CD1c-positive myeloid dendritic cell (primary cell): Measurements from ENCODE around the gene RAB4B.
A peak's percentile ranks its signal among the peaks of the same experiment; 100 is the strongest.
"Not testable (repeated sequence)": the region's sequence is repeated elsewhere in the genome, so short reads cannot be mapped to it uniquely, and the experiment has no call there.

Experiments used
- DNase-seq: peaks from one replicate; pipeline ENCODE4 v3.0.0-alpha.2; 2016; ENCODE audit errors: extremely low spot score

The RAB4B gene

DNA sequence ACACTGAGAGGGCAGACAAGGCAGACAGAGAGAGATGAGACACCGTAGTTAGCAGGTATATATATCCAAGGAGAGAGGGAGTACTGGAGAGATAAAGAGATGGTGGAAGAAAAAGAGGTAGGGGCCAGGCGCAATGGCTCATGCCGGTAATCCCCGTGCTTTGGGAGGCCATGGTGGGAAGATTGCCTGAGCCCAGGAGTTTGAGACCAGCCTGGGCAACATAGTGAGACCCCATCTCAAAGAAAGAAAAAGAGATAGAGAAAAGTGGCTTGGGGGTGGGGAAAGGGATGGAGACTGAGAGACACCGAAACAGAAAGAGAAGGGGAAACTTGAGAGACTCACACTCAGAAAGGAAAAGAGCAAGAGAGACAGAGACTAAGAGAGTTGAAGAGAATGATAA lies 2.5 kb downstream of the RAB4B start:
- DNase-seq = no peak

DNA sequence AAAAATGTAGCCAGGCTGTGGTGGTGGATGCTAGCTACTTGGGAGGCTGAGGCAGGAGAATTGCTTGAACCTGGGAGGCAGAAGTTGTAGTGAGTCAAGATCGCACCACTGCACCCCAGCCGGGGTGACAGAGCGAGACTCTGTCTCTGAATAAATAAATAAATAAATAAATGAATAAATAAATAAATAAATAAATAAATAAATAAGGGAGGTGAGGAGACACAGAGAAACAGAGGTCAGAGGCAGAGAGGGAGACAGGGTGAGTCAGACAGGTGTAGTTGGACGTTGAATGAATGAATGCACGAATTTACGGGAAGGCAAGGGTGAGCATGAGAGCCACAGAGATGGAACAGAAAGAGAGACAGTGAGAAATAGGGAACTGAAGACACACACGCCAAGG lies 3.1 kb downstream of the RAB4B start:
- no peak for DNase-seq

GRCh38 chr19:40783711-40784110 lies 5.7 kb downstream of the RAB4B start:
- DNase-seq = no peak

DNA sequence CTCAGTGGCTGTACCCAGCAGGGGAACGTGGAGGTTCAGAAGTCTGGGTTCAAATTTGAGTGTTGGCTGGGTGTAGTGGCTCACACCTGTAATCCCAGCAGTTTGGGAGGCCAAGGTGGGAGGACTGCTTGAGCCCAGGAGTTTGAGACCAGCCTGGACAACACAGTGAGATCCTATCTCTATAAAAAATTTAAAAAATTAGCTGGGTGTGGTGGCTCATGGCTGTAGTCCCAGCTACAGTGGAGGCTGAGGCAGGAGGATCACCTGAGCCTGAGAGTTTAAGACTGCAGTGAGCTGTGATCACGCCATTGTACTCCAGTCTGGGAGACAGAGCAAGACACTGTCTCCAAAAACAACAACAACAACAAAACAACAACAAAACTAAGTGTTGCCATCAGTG lies 6.1 kb downstream of the RAB4B start:
- not testable (repeated sequence) for DNase-seq

DNA sequence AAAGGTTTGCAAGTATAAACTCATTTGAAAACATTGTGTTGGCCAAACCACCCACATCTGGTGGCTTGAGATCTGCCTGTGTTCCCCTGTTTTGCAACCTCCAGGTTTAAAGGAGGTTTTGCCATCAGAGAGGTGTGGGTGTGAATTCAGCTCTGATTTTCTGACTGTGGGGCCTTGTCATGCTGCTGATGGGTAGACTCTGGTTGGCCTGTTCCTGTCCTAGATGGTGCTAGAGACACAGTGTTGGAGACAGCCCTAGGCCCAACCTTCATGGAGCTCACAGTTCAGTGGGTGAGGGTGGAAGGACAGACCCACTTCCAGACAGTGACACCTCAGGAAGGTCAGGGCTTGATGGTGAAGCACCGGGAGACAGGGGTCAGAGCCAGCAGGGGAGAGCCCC lies 7.5 kb downstream of the RAB4B start:
- no peak for DNase-seq

DNA sequence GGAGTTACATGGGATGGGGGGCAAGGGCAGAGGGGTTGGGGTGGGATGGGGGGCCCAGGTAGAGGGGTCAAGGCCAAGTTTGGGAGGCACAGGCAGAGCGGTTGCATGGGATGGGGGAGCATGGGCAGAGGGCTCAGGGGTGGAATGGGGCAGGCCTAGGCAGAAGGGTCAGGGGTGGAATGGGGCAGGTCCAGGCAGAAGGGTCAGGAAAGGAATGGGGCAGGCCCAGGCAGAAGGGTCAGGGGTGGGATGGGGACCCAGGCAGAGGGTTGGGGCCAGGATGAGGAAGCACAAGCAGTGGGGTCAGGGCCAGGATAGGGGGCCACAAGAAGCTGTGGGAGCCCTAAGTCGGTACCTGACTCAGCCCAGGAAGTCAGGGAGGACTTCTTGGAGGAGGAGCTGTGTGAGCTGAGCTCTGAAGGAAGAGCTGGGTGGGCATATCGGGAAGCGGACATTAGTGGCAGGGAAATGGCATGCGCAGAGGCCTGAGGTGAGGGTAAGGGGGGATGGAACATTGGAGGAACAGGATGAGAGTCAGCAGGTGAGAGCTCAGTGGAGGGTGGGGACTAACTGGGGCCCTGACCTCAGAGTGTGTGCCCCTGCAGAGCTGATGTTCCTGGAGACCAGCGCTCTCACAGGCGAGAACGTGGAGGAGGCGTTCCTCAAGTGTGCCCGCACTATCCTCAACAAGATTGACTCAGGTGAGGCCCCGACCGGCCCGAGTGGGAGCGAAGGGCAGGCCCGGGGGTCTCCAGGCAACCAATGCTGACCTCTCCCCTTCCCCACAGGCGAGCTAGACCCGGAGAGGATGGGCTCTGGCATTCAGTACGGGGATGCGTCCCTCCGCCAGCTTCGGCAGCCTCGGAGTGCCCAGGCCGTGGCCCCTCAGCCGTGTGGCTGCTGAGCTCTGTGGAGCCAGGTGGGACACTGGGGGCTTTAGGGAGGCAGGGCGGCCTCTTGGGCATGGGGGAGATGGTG lies 8.3 kb downstream of the RAB4B start:
- DNase-seq = no peak

DNA sequence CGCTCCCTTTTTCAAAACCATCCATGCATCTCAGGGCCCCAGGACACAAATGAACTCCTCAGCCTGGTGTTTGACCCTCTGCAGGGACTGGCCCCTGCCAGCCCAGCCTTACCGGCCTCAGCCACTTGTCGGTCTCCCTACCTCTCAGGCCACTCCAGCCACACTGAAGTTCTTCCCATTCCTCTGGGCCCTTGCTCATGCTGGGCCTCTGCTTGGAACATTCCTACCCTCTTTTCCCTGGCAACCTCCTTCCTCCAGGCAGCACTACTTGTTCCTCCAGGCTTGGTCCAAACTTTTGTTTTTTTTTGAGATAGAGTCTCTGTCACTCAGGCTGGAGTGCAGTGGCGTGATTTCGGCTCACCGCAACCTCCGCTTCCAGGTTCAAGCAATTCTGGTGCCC lies 13.3 kb downstream of the RAB4B start:
- DNase-seq = no peak

GRCh38 chr19:40791996-40792395 lies 13.9 kb downstream of the RAB4B start:
- DNase-seq = no peak

DNA sequence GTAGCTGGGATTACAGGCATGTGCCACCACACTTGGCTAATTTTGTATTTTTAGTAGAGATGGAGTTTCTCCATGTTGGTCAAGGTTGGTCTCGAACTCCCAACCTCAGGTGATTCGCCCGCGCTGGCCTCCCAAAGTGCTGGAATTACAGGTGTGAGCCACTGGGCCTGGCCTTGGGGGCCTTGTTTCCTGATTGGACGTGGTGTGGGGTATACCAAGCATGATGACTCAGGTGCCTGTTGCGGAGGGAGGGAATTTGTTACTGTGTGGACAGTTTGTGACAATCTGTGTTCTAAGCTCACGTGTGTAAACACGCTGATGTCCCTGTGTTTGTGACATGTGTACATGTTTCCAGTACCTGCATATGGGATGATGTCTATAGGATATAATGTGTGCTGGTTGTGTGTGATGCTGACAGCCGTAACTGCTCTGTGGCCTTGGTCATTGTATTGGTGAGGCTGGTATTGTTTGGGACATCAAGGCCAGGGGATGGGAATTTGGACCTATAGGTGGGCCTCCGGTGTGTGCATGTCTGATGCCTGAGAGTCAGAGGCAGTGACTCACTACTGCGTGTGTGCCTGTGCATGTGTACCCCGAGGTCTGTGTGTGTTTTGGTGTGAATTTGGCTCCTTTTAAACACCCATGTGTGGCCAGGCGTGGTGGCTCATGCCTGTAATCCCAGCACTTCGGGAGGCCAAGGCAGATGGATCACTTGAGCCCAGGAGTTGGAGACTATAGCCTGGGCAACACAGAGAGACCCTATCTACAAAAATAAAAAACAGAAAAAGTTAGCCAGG lies 19.3 kb downstream of the RAB4B start:
- no peak for DNase-seq

- DNase-seq = peak; percentile 71
Measured at GRCh38 chr19:40797963-40798682, 20.1 kb downstream of the RAB4B start.

DNA sequence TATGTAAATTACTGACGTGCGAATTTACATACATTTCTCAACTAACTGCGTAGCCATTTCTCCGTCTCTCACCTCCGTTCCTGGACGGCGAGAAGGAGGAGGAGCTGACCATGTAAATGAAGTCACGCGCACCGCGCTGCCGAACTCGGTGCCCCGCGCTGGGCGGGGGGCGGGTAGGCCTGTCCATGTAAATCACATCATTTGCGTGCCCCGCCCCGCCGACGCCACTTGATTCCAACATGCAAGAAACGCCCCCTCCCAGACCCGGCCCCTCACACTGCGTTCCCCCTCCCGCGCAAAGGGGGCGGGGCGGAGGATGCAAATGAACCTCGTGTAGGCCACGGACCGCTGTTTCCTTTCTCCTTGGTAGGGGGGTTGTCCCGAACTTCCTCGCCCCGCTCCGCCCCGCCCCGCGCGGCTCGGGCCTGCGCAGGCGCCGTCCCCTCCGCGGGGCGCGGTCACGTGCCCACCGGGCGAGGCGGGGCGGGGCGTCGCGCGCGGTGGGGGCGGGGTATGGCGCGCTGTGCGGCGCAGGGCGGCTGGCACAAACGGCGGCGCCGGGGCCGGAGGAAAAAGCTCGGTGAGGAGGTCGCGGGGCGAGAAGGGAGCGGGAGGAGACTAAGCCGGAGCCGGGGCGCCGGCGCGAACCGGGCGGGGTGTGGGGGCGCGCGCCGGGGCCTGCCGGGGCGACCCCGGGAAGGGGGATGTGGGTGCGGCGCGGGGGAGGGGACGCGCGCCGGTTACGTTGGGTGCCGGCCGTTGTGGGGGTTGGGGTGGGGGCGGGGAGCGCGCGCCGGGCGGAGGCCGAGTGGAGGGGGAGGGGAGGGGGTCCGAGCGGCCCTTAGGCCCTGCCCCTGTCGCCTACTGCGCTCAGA lies 20.9 kb downstream of the RAB4B start, which contains the start of gene EGLN2:
Gene EGLN2, plus strand, starts transcription at position 509 of the 875 bp plus-strand sequence. CDS start 1,382 bp downstream, outside the sequence.
- peak; percentile 100 for DNase-seq

- DNase-seq = peak; percentile 62
Measured at GRCh38 chr19:40799558-40800338, 21.7 kb downstream of the RAB4B start.

DNA sequence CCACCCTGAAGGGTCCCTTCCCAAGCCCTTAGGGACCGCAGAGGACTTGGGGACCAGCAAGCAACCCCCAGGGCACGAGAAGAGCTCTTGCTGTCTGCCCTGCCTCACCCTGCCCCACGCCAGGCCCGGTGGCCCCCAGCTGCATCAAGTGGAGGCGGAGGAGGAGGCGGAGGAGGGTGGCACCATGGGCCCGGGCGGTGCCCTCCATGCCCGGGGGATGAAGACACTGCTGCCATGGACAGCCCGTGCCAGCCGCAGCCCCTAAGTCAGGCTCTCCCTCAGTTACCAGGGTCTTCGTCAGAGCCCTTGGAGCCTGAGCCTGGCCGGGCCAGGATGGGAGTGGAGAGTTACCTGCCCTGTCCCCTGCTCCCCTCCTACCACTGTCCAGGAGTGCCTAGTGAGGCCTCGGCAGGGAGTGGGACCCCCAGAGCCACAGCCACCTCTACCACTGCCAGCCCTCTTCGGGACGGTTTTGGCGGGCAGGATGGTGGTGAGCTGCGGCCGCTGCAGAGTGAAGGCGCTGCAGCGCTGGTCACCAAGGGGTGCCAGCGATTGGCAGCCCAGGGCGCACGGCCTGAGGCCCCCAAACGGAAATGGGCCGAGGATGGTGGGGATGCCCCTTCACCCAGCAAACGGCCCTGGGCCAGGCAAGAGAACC lies 22.4 kb downstream of the RAB4B start:
- no peak for DNase-seq

- no peak for DNase-seq
Measured at GRCh38 chr19:40800997-40801377, 22.9 kb downstream of the RAB4B start.

DNA sequence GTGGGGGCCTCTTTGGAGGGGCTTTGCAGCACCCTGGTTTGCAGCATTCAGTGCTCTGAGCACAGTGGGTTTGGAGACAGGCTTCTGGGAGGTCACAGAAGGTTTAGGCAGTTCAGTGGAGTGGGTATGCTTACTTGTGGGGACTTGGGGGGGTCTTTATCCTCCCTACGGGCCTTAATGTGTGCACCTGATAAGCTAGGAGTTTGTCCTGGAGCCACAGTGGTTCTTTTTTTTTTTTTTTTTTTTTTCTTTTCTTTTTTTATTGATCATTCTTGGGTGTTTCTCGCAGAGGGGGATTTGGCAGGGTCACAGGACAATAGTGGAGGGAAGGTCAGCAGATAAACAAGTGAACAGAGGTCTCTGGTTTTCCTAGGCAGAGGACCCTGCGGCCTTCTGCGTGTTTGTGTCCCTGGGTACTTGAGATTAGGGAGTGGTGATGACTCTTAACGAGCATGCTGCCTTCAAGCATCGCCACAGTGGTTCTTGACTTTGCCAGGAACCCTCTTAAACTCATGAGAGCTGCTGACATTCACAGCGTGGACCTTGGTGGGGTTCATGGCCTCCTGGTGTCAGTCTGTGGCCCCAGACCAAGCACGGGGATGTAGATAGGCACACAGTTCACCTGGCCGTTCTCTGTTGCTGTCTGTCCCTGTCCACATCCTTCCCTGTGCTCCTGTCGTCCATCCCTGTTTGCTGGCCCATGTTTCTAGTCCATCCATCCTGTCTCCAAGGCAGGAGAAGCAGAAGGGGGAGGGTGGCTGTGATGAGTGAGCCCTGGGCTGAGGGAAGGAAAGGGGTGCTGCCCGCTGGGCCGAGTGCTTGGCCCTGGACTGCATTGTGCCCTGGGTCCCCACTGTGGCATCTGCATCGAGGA lies 23.6 kb downstream of the RAB4B start:
- DNase-seq = no peak

DNA sequence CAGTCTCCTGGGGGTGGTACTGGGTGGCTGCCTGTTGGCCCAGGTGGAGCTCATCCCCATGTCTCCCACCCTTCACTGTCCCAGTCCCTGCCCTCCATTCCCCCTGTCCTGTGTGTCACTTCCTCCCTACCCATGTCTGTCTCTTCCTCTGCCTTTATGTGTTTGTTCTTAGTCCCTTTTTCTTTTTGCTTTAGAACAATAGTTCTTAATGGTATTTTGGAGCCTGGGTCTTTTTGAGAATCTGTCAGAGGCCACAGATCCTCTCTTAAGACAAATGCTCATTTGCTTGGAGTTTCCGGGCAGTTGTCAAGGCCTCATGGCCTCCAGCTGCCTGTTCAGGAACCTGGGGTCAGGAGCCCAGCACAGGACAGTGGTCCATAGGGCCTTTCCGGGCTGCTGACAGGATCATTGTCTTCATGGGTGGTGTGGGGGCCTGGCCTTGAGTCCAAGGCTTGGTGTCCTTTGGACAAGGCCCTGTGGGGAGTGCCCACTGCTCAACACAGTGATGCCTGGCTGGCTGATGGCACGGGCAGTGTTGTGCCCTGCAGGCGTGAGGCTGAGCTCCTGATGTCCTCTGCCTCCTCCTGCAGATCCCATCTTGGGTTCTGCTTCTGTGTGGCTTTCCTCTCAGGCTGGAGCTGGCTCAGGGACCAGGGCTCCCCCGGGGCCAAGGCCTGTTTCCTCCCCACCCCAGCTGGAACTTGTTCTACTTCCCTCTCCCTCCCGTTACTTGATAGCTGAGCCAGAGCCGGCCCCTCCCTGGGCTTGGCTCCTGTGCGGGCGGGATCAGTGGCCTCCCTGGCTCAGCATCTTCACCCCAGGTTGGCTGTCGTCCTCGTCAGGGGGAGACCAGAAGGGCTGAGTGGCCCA lies 24.5 kb downstream of the RAB4B start:
- peak; percentile 55 for DNase-seq

DNA sequence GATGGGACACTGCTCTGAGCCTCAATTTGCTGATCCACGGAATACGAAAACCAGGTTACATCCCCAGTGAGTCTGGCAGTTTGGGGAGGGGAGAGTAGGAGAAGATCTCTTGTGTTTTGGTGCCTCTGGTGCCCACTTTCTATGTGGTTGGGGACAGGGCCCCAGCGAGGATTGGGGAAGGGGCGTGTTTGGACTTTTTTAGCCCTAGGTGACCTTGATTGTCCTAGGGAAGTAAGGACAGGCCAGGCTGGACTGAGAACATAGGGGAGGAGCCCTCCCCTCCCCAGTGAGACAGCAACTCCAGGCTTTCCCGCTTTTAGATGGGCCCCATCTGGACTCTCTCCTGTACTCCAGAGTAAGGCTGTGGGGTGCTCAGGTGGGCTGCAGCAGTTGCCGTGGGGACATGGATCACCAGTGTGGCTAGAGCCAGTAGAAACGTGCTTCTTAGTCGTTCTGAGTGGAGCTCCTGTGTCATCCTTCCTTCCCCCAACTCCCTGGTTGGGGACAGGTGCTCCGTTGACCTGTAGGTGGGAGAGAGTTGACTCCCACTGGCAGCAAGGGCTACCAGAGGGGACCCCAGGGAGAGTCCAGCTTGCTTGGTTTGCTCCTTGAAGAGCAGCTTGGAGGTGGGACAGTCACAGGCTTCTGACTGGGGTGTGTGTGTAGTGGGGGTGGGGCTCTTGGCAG lies 25.3 kb downstream of the RAB4B start:
- peak; percentile 9 for DNase-seq
